Measurements from ENCODE around the gene ENTPD1.

Gene ENTPD1

DNA sequence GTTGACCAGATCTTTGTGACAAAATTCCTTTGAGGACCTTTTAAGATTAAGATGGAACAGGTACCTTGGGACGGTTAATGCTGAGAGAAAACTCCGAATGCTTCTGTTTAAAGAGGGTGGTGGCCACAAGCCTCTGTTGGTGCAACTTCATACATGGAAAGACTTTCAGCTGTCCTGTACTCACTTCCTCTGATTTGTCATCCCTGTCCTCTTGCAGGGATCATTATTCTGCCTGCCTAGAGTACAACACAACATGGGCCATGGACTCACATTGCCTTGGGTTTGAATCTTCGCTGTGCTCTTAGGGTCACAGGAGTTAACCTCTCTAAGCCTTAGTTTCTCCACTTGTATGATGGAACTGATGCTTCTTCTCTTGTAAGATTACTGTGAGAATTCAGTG is 75.1 kb downstream of the ENTPD1 start:
- no peak for DNase-seq (ENCODE audit: low read depth)

DNA sequence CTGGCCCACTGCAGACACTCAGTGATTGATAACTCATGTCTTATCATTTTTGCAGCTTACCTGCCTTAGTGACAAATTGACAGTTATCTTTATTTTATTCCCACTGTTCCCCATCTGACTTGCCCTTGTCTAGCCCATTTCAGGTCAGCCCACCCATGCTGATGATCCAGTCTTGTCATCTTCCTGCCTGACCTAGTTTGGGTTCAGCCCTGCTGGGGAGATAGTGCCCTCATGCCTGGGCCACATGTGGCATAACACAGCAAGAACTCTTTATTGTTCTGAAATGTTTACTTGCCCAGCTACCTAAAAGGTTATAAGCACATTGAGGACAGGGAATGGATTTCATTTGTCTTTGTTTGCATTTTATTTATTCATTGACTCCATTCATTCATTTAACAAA is 75.6 kb downstream of the ENTPD1 start:
- DNase-seq (ENCODE audit: low read depth), result no peak

DNA sequence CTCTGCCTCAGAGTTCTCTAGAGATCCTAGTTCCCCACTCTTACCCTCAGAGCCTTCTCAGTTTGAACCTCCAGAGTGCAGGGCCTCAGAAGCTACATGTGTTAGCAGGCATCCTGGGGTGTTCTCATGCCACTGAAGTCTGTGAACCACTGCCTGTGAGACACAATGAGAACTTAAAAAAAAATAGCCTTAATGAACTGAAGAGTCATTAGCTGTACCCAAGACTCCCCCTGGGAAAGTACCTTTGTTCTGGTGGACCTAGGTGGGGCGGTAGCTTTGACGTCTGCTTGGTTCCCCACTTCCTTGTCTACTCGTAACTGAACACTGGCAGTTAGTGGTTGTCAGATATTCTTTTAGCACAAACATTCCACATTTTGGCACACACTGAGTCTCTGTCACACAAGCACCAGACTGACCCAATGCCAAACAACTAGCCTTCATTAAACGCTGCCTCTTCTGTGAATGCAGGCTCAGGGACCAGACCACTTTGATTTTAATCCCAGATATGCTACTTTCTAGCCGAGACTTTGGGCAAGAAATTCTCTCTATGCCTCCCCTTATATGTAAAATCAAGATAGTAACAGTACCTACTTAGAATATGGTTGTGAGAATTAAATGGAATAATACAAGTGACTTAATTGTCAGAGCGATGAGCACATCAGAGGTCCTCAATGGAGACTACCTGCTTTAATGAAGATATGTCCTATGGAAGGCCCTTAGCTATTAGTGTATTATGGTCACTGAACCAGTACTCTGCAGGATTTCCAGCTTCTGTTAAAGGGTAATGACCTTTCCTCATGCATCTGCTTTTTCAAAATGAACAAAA is 76.5 kb downstream of the ENTPD1 start:
- no peak for DNase-seq (ENCODE audit: low read depth)

DNA sequence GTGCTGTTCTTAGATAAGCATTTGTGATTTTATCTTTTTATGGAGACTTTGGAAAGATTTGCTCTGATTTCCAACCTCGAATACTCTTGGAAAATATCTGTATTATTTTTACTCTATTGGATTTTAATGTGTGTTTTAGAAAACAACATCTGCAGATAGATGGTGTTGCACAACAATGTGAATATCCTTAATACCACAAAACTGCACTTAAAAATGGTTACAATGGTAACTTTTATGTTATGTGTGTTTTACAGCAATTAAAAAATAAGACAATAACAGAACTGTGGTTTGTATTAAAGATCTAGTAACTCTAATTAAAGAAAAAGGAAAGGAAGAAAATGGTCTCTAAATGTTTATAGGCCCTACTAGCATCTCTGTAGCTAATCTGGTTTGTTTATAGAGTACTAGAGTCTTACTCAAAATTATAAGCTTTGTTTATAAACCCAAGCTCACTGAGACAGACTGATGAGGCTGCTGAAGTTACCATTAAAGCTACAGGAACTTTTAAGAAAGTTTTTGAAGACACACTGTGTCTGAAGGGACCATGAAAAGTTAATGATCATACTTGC is 77.2 kb downstream of the ENTPD1 start:
- DNase-seq (ENCODE audit: low read depth), result no peak

DNA sequence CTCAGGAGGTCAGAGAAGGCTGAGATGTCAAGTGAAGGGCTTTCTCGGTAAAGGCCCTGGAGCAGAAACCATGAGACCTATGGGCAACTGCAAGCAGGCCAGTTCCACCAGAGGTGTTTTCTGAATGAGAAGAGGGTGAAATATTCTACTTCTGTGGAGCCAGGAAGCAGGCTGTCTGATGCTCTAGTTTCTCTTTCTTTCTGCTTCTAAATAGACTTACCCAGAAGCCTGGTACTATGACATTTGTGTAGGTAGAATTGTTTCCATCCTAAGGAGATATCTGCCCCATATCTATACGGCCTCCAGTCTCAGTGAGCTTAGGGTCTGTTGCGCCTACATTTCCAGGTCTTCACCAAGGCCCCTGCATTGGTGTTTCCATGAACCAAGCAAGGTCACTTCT is 78.4 kb downstream of the ENTPD1 start:
- no peak for DNase-seq (ENCODE audit: low read depth)

DNA sequence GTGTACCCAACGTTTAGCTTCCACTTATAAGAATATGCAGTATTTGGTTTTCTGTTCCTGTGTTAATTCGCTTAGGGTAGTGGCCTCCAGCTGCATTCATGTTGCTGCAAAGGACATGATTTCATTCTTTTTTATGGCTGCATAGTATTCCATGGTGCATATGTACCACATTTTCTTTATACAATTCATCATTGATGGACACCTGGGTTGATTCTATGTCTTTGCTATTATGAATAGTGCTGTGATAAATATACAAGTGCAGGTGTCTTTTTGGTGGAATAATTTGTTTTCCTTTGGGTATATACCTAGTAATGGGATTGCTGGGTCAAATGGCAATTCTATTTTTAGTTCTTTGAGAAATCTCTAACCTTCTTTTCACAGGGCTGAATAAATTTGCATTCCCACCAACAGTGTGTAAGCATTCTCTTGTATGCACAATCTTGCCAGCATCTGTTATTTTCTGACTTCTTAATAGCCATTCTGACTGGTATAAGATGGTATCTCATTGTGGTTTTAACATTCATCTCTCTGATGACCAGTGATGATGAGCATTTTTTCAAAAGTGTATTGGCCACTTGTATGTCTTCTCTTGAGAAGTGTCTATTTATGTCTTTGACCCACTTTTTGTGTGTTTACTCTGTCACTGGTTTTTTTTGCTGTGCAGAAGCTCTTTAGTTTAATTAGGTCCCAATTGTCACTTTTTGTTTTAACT is 79.3 kb downstream of the ENTPD1 start:
- DNase-seq (ENCODE audit: low read depth), result peak; percentile 6

DNA sequence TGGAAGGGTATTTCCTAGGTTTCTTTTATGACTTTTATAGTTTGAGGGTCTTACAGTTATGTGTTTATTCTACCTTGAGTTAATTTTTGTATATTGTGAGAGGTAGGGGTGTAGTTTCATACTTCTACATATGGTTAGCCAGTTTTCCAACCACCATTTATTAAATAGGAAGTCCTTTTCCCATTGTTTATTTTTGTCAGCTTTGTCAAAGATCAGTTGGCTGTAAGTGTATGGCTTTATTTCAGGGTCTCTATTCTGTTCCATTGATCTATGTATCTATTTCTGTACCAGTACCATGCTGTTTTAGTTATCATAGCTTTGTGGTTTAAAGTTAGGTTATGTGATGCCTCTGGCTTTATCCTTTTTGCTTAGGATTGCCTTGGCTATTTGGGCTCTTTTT is 79.9 kb downstream of the ENTPD1 start:
- no peak for DNase-seq (ENCODE audit: low read depth)

DNA sequence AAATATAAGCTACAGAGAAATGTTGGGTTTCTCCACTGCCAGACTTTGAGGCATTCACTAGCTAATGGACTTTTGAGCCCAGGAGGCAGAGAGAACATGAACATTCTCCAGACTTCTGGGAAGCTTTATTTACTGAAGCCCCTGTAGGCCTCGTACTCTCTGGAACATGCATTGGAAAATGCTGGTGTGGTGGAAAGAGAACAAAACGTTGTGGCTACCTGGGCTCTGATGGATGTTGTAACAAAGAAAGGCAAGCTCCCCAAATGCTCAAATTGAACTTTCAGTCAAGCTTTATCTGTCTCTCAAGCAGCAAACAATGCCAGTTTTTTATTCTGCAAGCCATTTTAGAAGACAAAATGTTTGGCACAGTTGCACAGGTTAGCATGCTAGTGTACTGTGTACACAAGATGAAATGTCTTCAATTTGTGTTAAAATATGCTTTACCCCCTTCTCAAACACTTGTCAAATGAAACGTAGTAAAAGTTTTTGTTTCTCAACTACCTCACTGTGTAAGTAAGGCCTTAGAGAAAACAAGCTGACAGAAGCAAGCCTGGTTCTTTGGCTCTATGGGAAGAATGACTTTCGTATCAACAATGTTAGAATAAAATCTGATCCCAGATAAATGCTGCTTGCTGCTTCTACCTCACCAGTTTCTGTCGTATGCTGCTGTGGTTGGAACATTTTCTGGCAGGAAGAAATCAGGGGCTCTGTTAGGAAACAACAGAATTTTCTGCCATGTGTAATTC is 80.8 kb downstream of the ENTPD1 start:
- no peak for DNase-seq (ENCODE audit: low read depth)

DNA sequence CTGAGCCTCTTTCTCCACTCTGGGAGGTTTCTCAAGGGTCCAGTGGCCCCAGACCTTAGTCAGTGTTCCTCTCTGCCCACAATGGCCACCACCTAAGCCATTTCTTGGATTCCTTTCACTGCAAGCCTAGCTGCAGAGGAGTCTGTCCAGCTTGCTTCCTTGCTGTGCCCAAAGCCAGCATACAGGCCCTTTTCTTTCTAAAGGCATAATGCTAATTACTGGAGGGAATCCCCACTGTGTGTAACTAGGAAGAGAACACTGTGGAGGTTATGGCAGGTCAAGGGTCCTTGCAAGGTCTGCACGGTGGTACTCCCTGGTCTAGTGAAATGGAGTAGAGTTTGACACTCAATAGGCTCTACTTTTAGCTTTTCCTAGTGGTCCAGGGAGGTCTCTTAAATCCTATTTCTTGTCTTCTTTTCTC is 81.4 kb downstream of the ENTPD1 start:
- DNase-seq (ENCODE audit: low read depth), result no peak

DNA sequence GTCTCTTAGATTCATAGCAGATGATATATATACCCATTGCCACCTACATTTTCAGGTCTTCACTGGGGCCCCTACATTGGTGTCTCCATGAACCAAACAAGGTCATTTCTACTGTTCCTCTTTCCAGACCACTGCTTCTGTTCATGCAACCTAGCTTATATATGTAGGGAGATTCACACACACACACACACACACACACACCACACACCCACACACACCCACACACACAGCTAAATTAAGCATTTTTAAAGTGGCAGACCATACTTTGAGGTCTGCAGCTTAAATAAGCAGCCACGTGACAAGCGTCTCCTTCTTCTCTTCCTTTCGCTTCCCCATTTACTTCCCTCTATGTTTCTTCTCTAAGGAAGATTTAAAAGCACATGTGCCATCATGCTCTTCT is 81.8 kb downstream of the ENTPD1 start:
- DNase-seq (ENCODE audit: low read depth), result no peak

DNA sequence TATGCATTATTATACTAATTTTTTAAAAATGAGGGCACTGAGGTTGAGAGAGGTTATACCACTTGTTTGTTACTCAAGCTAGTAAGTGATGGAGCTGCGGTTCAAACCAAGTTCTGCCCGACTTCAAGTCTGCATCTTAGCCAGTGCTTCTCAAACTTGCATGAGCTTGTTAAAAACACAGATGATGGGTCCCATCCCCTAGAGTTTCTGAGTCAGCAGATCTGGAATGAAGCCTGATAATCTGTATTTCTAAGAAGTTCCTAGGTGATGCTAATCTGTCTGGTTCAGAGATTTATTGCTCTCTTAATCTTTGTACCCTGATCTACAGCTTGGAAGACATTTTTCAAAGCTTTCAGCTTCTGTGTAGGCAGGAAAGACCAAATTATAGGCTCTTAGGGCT is 84.2 kb downstream of the ENTPD1 start:
- no peak for DNase-seq (ENCODE audit: low read depth)

DNA sequence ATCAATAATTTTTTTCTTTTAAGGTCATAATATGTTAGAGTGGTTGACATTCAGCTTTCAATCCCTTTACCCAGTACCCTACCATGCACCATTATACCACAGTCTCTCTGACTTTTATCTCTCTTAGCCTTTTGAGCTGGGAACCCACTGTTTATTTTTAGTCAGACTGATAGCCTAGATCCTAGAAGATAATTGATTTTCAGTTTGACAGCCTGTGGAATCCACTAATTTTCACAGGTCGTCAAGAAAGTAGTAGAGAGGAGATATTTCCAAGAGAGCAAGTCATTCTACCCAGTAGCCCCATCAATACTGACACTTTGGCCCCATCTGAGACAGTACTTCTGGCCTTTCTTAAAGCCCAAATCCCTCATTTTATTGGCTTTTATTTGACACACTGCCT is 84.7 kb downstream of the ENTPD1 start:
- no peak for DNase-seq (ENCODE audit: low read depth)

DNA sequence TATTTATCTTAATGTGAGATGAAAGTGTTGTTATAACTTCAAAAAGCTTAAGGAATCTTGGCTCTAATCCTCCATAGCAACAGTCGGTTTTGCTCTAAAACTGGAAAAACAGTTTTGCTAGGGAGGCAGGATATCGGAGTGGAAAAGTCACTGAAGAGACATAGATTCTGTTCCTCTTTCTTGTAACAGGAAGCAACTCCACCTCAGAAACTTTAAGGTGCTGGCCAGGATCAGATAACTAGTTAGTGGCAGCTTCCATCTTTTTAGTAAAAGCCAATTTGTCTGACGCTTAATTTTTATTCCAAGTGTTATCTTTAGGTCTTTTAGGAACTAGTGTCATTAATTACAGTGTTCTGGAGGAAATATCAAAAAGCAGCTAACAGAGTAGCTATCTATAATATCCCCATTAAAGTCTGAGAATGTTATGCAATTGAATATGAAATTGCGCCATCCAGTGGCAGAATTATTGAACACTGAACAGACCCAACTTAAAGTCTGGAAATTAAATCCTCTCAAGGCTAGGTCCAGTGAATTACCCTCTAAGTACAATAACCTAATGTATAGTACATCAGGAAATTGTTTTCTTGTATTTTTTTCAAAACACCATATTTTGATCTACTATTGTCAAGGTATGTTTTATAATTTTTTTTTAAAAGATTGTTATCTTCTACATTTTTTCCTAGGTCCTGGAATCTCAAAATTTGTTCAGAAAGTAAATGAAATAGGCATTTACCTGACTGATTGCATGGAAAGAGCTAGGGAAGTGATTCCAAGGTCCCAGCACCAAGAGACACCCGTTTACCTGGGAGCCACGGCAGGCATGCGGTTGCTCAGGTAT is 85.9 kb downstream of the ENTPD1 start:
- peak; percentile 38 for DNase-seq (ENCODE audit: low read depth)

DNA sequence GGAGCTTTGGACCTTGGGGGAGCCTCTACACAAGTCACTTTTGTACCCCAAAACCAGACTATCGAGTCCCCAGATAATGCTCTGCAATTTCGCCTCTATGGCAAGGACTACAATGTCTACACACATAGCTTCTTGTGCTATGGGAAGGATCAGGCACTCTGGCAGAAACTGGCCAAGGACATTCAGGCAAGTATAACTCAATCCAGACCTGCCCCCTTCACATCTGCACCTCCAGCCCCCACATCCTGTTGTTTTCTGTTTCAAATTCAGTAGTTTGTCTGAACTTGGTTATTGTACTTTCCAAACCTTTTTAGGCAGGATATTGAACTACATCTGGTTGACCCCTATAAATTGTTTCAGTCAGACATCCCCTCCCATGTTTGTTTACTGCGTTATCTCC is 89.4 kb downstream of the ENTPD1 start:
- DNase-seq (ENCODE audit: low read depth), result no peak

DNA sequence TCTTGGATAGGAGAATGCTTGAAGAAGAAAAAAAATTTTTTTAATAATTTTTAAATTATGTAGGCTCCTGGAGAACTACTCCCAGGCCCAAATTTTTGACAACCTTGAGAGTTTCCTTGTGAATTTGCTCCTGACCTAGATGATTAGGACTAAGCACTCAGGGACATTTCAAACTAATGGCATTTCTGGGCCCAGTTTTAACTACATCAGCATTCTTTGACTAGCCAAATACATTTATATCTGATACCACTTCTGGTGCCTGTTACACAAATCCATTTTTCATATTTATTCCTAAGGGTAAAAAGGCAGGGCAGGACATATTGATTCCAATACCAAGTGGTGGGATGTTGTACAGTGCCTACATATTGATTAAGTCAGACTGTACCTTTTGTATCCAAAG is 91.0 kb downstream of the ENTPD1 start:
- no peak for DNase-seq (ENCODE audit: low read depth)

DNA sequence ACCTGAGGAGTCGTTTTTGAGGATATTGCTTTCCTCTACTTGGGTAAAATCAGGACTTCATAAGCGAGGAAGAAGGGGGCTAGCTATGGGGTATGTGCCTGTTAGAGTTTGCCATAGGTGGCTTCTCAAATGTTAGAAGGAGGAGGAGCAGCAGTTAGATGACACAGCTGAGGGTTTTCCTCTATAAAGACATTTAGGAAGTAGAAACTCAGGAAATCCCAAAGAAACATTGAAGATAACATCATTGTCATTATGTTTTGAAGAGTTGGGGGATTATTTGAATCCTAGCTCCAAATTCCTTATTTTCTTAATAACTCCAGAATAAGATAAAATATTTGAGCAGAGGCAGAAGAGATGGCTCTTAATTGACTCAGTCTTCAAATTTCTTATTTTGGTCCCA is 92.9 kb downstream of the ENTPD1 start:
- no peak for DNase-seq (ENCODE audit: low read depth)

DNA sequence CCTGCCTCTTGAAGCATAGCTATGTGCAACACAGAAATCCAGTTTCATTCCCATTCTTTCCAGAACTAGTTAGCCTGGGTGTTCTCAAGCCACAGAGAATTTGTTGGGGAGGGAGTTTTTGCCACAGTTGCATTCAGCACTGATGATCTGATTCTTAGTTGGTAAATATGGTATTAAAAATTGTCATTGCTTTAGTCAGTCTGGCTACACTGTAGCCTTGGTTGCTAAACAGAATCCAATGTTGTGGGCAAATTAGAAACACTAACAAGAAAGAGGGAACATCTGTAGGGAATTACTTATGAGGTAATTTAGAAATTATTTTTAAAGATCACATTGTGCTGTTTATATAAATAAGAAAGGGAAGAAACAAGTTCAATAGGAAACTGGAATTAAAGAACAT is 94.8 kb downstream of the ENTPD1 start:
- DNase-seq (ENCODE audit: low read depth), result no peak

DNA sequence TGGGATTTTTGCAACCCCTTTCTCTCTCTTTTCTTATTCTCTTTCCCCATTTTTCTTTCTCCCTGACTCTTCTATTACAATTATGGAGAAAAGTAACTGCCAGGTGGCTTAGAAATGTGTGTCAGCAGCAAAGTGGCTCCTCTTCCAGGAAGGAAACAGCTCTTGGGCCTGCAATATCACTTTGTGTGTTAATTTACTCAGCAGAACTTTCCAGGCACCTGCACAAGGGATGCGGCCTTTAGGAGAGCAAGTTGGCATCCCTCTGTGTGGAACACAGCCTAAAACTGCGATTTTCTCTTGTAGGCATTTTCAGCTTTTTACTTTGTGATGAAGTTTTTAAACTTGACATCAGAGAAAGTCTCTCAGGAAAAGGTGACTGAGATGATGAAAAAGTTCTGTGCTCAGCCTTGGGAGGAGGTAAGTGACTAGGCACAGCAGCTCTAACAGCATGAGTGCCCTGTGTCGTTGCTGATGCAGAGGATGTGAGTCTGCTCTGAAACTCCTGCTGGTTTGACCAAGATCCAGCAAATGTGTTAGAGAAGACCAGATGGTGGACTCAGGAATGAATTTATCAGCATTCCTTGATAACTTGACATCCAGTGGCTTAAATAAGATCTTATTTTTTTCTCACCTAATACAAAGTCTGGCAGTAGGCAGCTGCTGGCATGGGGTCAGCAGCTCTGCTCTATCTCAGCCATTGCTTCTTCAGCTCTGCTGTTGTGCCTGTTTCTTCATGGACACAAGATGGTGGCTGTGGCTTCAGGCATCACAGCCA is 104.4 kb downstream of the ENTPD1 start:
- peak; percentile 49 for DNase-seq (ENCODE audit: low read depth)

DNA sequence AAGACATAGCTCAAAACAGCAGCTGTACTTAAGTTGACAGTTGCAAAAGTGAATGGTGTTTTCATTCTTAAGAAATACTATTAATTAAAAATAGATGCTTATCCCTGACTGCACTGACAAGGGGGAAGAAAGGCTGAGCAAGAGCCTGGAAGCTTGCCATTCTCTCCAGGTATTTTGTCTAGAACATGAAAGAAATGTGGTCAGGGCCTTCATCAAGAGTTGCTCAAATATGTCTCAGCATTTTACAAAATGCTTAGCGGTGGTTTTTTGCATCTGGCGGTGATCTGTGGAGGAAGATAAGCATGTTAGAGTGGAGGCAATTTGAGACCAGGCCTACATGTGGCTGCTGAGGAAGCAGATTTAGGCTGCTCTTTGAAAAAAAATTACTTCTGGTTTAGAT is 105.4 kb downstream of the ENTPD1 start:
- peak; percentile 86 for DNase-seq (ENCODE audit: low read depth)

DNA sequence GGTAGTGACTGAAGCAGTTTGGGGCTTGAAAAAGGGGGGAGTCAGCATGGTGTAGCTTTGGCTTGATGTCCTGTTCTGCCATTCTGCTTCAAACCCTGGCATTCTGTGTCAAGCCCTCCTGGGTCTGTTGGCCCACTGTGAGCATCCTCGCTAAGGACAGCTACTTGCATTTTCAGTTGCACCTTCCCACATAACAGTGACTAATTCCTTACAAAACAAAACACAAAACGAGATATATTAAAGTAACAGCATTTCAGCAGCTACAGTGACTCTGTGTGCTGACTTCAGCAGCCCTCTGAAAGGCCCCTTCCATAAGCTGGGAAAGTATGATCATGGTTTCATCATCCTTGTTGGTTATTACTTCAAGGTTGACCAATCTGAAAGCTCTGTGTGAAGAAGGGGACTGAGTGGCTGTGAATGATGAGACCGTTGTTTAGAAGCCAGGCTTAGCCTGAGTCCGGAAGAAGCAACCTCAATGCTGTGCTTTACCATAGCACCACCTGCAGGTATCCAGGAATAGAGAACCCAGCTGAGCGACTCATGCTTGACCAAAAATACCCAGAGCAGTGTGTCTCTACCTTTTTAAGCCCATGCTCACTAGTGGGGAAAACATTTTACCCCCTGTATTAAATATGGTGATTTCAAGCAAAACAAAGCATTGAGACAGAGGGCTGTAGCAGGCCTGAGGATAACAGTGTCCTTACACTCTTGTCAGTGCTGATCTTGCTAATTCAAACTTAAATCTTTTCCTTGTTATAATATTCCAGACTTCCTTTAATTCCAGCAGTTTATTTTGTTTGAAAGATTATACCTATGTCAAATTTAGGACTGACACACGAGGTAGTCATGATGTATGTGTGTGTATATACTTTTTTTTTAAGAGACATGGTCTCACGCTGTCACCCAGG is 109.2 kb downstream of the ENTPD1 start:
- peak; percentile 90 for DNase-seq (ENCODE audit: low read depth)

All from amniotic epithelial cell (primary cell).